Stimulated activated CD4-positive, alpha-beta T cell treated with anti-CD3 and anti-CD28 coated beads, Interleukin-15, amount 100 ng/mL, for 48 hours (primary cell): Measurements from ENCODE around the gene HSPA4.

Experiments
- DNase-seq, 2 donors: peaks; one replicate each; pipeline ENCODE4 v3.0.0-alpha.2; 2020; ENCODE audit warnings: low read depth in 2 of 2

The HSPA4 gene

DNA sequence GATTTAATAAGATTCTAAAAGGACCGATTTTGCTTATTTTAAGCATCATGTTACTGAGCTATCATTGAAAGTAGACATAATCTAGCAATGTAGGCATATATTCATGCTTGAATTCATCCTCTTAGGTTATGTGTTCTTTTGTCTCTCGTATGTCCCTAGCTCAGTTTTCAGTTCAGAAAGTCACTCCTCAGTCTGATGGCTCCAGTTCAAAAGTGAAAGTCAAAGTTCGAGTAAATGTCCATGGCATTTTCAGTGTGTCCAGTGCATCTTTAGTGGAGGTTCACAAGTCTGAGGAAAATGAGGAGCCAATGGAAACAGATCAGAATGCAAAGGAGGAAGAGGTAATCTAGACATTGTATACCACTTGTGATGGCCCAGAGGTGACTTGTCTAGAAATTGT, 39.2 kb downstream of the HSPA4 start:
- no peak for DNase-seq

DNA sequence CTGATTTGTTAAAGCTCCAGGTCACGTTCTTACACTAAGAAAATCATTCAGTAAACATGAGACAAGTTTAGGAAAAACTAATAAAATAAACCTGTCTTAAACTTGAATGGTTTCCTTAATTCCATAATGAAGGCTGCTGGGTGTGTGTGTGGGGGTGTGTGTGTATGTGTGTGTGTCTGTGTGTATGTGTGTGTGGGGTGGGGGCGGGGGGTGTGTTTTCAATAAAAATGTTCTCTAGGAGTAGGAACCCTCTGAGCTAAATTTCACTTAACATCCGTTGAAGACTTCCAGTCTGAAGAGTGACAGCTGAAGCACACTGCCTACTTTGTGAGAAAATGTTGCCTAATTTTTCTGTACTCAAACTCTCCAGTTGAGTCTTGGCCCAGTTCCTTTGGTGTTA, 54.5 kb downstream of the HSPA4 start:
- DNase-seq = no peak

DNA sequence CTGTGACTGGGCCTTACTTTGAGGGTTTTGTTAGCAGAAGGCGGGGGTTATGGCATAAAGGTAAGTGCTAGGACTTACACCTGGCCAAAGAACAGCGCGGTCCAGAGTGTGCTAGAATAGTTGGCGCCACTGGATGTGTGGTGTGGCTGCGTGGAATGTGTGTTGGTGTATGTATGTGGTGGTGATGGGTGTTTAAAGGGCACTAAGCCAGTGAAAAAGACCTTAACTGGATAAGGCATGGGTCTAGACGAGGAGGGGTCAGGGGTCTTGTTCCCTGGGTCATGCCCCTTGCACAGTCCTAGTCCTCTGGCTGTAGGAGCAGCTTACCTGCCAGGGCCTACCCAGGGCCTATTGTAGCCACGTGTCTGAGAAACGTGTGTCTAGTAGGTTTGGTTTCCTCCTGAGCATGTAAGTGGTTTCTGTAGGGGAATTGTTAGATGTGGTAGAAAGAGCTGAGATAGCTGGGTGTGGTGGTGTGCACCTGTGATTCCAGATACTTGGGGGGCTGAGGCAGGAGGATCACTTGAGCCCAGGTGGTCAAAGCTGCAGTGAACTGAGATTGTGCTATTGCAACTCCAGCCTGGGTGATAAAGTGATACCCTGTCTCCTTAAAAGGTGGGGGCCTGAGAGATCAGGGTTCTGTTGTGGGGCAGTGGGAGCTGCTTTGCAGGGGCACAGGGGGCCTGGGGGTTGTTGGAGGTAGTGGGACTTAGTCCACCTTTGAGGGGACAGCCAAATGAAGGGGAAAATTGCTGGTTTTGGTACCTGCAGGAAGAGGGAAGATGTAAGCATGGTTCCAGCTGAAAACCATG, 55.2 kb downstream of the HSPA4 start:
- no peak for DNase-seq

DNA sequence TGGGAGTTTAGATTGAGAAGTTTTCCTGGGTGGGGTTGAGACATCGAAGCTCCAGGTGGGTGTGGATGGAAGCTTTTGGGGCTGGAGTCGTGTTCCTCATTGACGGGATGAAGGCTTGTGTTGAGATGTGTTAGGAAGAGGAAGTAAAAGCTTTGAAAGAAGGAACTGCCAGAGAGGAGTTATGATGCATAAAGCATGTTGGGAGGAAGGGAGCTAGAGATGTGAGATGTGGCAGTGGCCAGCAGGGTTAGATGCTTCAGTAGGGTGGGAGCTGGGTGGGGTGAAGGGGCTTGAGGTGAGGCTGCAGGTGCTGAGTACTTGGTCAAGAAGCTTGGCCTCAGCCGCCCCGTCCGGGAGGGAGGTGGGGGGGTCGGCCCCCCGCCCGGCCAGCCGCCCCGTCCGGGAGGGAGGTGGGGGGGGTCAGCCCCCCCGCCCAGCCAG, 56.7 kb downstream of the HSPA4 start:
- no peak for DNase-seq

DNA sequence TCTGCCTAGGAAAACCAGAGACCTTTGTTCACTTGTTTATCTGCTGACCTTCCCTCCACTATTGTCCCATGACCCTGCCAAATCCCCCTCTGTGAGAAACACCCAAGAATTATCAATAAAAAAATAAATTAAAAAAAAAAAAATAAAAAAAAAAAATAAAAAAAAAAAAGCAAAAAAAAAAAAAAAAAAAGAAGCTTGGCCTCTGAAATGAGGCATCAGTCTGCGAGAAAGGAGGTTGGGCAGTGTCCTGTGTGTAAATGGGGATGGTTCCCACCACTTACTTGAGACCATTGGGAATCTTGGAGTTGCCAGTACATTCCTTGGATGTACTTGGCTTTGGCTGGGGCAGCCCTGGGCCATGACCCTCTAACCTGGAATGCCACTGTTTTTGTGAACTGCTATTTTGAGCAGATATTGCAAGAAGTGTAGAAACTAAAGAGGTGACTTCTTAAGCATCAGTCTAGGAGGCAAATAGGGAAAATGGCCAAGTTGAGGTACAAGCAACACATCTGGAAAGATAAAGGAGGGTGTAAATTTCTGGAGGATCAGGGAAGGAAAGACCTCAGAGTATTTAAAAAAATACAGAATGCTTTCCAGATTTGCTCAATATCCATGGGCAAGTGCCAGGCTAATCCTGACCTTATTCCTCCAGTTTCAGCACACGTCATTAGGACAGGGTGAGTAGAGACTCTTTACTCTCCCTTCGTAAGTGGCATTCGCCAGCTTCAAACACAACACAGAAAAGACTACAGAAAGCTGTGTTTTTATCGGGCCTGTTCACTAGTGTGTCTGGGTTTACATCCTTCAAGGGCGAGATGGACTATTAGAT, 58.1 kb downstream of the HSPA4 start:
- DNase-seq = no peak

DNA sequence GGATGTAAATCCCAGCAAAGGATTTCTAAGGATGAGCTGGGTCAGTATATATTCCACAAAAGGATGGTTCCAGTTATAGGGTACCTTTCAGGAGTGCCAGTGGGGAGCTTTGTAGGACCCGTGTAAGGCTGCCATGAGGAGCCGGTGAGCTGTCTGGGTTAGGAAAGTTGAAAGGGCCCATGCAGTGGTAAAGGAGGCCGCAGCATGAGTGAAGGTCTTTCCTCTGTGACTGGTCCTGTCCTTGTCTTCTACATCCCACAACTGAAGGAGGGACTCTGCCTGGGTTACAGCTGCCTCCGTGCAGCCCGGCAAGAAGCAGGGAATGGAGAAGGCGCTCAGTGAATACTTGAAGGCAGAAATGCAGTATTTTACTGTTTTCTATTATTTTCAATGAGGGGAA, 58.9 kb downstream of the HSPA4 start:
- no peak for DNase-seq

DNA sequence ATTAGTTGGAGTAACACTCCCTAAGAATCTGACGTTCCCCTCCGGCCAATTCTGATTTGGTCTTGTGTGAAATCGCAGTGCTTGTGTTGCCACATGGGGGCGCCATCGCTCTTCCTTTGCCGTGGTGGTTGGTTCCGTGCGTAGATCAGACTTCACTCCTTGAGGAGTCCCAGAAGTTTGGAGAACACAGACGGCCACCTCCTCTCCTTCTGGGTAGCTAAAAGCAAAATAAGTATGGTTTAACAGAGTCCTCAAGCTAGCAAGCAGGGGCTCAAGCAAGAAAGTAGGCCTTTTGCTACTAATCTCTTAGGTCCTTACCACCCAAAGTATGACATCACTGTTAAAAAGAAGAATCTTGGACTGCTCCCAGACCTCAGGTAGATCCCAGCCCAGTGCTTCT, 59.5 kb downstream of the HSPA4 start:
- peak; percentile 53 to 79 for DNase-seq

DNA sequence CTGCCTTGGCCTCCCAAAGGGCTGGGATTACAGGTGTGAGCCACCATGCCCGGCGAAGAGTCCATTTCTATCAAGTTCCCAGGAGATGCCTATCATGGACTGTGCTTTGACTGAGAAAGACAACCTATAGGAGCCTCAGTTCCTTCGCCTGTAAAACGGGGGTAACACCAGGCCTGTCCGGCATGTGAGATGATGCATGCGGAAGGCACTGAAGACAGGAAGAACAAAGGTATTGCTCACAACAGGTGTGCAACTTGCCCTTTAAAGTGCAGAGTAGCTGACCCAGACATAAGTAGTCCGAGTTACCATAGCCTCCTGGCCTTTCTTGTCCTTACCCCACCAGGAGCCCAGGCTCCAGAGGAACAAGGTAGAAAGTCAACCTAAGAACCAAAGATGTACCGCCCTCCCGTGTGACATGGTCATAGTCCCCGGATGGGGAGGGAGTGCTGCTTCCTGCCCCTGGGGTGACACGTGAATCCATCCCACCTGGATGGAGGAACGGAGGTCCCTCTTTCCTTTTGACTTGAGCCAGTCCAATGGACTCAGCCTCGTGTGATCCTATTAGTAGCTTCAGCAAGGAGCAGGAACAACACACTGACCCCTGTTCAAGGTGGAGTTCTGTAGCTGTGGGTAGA, 60.3 kb downstream of the HSPA4 start:
- DNase-seq = no peak

DNA sequence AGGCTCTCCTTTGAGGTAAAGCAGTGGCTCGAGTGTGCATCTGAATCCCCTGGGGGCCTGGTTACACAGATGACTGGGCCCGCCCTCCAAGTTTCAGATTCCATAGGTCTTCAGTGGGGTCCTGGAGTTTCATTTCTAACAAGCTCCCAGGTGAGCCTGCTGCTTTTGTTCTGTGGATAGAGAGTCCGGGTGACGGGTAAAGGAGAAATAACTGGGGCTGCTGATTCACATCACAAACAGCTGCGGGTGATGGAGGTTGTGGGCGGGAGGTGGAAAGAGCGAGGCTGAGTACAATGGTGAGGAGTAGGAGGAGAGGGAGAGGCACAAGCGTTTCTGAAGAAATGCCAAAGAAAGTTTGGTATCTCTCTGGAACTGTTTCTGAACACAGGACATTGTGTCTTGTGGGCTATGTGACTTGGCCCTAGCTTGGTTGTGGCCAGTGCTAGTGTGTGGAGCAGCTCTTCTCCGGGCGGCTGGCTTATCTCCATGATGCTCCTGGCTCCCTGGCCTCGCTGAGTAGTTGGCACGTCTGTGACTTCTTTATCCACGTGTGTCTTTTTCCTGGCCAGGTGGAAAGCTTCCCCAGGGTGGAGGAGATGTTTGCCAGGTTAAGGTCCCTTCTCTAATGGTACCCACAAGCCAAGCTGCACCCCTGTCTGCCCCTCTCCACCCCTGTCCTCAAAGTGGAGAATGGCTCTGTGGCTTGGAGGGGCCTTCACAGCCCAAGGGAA, 61.7 kb downstream of the HSPA4 start:
- DNase-seq = peak; percentile 55 to 64

DNA sequence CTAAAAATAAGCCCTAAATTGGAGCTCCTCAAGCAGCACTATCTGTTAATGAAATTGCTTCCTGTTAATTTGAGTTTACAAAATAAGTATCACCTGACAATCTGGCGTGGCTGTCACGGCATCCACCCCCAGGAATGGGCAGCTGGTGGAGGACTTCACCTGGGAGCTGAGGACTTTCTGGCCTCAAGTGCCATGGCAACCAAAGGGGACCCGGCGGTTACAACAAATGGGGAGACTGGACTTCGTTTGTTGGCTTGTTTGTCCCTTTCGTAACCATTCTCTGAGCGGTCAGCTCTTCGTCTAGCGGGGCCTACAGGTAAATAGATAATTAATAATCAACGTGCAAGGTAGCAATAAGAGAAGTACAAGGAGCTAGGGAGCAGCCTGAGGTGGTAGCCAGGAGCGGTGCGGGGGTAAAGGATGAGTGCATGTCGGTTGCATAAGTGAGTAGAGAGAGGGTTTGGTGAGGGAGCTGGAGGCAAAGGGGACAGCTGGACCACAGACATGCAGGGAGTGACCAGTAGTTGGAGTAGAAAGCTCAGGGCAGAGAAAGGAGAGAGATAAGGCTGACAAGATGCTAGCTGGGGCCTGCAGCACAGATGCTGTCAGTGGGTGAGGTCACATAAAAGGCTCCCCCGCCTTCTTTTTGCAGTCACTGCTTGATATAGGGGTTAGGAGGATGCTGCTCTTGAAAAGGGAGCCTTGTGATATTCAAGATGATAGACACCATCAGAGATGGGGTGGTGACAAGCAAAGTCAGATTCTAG, 62.5 kb downstream of the HSPA4 start:
- DNase-seq = no peak

DNA sequence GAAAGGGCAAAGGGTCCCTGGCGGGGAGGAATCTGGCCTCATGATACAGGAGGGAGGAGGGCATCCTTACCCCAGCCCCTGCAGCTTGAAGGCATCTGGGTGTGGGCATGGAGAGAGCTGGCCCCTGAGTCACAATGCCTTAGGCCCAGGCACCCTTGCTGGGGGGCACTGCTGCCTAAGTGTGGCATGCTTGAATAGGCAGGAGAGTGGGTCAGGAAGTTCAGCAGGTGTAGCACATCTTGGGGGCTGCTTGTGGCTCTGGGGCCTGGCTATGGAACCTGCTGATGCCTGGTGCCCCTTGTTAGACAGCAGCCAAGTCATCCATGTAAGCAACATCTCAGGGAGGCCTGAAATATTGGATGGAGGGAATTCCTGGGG, 63.1 kb downstream of the HSPA4 start:
- no peak for DNase-seq

DNA sequence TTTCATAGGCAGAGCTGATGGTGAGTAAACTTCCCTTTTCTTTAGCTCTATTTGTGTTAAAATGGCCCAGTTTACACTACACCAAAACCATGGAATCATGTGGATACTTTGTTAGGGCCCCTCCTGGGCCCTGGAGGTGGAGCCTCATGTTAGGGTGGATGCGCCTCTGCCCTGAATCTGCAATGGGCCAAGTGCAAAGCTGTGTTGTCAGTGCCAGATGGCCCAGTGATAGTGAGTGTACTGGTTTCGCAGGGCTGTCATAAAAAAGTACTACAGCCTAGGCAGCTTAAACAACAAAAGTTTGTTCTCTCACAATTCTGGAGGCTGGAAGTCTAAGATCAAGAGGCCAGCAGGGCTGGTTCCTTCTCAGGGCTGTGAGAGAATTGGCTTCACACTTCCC, 64.8 kb downstream of the HSPA4 start:
- DNase-seq = no peak

DNA sequence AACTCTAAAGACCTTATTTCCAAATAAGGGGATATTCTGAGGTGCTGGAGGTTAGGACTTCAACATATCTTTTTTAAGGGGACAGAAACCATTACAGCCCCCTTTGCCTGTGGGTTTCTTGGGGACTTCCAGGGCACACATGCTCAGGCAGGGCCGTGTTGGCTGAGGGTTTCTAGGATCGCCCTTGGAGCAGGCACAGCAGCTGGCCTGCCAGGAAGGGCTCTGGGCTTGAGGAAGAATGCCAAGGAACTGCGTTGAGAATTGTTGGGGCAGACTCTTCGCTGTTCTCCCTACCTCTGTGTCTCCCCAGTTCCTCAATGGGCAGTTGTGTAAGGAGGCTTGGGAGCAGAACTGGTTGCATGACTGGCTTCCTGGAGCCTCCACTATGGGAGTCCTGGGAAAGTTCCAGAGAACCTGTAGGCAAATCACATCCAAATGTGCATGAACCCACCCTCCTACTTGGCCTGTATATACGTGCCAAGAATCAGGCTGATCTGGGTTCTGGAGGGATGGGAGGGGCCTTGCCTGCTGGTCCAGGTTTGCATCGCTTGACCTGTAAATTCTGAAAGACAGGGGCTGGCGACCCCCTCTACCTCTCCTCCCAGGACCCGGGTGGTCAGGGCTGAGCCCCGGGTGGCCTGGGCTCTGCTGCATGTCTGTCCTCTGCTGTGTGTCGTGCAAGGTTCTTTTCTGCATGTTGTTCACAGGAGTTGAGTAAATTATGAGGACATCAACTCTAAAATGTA, 65.5 kb downstream of the HSPA4 start:
- DNase-seq = no peak

DNA sequence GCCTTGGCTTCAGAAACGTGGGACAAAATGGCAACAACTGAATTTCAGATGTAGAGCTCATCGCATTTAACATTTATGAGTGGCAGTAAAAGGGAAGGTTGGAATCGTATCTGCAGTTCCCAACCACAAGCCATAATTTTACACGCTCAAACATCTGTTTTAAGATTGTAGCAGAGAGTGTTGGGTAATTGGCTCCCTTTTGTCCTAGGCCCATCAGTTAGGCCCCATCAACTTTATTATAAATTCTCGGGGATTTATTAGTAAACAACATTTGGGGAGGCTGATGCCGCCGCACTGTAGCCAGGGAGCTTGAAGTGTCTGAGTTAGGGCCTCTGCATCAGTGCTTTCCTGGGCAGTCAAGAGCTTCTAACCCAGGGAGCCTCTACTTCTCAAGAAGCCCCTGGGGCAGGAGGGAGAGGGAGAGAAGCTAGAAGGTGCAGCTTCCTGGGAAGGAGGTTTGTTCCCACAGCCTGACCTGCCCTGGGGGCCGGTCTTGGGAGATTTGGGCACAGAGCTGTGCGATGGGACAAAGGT, 66.2 kb downstream of the HSPA4 start:
- no peak for DNase-seq

DNA sequence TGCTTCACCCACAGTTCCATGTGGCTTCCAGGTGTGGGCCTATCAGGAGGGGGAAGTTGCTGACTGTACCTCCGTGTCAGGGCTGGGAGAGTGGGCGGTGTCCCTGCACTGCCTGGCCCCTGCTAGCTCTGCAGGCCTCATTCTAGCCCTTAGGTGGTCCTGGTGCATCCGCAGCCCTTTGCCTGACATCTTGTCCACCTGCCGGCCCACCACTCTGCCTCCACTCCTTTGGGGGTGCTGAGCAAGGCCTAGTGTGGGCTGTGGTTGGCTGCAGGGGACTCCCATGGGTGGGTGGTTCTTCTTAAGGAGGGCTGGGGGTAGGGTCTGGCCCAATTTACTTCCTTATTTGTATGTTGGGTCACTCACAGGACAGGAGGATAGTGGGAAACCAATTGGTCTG, 66.9 kb downstream of the HSPA4 start:
- DNase-seq = no peak

DNA sequence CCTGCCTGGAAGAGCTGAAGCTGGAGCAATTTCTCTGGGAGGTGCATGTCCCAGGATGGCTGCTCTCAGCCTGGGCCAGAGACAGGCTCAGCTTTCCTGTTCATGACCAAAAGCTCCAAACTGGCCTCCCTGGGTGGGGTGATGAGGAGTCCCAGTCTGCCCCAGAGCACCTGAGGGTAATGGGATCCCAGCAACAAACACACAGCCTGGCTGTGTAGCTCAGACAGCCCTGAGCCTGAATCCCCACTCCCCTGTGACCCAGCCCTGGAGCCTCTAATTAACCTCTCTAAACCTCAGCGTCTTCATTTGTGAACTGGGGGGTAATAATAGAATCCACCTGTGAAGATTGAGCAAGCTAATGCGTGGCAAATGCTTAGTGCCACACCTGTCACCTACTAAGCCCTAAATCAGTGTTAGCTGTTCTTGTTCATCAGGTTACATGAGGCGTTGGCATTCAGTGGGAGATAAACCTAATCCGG, 67.5 kb downstream of the HSPA4 start:
- no peak for DNase-seq

DNA sequence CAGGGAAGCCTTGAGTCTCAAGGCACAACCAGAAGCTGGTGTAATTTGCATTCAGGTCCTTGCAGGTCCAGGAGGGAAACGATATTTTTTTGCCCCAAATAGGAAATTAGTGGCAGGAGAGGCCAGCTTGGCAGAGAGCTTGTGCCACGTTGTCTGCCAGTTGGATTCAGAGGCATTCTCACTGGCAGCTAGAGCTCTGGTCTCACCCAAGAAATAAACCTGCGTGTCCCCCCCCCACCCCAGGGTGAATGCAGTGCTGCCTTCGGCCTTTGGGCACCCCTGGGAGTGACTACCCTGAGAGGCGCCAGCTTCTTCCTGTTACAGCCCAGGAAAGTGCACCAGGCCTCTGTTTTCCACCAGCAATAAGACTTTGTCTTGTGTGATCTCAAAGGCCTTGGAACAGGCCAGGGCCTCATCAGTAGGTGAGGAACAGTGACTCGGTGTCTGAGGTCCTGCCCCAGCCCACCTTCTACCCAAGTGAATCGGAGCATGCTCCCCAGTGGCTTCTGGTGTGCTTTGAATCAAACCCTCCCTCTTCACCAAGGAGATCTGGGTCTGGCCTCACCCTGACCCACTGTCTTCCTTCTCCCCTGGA, 68.4 kb downstream of the HSPA4 start:
- no peak for DNase-seq

DNA sequence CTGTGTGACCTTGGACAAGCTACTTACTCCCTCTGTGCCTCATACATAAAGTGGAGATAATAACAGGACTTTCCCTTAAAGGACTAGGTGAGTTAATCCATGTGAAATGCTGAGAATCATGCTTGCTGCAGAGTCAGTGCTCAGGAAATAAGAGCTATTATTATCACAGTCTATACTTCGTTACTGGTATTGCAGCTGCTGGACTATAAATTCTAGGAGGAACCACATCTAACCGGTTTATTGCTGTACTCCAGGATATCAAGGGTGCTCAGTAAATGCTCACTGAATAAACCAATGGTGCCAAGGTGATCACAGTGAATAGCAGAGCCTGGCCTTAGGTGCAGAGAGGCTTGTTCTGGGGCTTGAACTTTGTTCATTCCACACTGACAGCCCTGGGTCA, 69.3 kb downstream of the HSPA4 start:
- DNase-seq = no peak

DNA sequence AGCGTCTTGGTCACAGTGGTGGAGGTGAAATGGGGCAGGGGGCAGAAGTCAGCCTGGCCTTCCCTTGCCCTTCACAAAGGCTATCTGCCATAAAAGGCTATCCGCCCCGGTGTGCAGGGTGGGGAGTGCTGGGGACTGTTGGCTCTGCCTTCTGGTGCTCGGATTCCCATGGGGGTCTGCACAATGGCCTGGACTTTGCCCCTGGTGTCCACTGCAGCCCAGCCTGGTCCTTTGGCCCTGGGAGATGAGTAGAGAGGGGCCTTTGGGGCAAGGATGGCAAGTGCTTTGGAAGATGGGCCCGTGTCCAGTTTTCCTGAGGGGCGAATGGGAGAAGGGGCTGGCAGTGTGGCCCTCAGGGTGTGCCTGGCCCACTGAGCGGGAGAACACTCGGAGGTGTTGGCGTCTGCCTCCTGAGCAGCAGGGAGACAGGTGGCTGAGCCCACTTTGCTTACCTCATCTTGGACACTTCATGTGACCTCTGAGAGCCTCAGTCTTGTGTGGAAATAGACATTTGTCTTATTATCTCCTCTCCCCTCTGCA, 69.9 kb downstream of the HSPA4 start:
- DNase-seq = no peak
